Thymus (tissue), 2 donors: ENCODE data around the gene ECT2. TPM values are rescaled to one million over a fixed set of nuclear protein-coding genes. Genes with fewer than 3 reads are reported as not detected.

Source experiments
- polyA plus RNA-seq: library from polyadenylated mRNA; stranded (reverse); fragments of 200-250 nt; gene quantifications from one replicate; pipeline ENCODE4 v1.2.3, GENCODE V29; 2013
- total RNA-seq: library from RNA; stranded (reverse); fragments of 120-200 nt; gene quantifications from one replicate; pipeline ENCODE4 v1.2.4, GENCODE V29; 2013
- donor health status: healthy.

Gene ECT2
- total and polyA plus RNA-seq, 2 donors = 7.9 to 39.0 TPM

Other genes starting within 250 kb of the ECT2 start
- 36.9 TPM for gene TNFSF10, start 227.3 kb upstream of the ECT2 start, total RNA-seq
- 38.4 TPM for gene TNFSF10, start 227.3 kb upstream of the ECT2 start, polyA plus RNA-seq
- 3.0 TPM for gene NCEH1, start 39.7 kb upstream of the ECT2 start, total RNA-seq
- 4.4 TPM for gene NCEH1, start 39.7 kb upstream of the ECT2 start, polyA plus RNA-seq